DOHH2 (cell line): ENCODE measurements around the gene FAM193A.
"Not testable (repeated sequence)": the region's sequence is repeated elsewhere in the genome, so short reads cannot be mapped to it uniquely, and the experiment has no call there.

Experiments used
- CTCF ChIP-seq: fragments of 200-600 bp; sonication (generic); IDR thresholded peaks from one replicate; pipeline ENCODE4 v1.5.1; 2014; ENCODE audit warnings: antibody characterized with exemption, mild to moderate bottlenecking, low read depth, low read length; ENCODE audit not compliant: poor library complexity, severe bottlenecking
- EZH2phosphoT487 ChIP-seq: fragments of 200-600 bp; sonication (generic); IDR thresholded peaks from 2 replicates; pipeline ENCODE4 v1.6.1; 2017; ENCODE audit warnings: borderline replicate concordance, mild to moderate bottlenecking, antibody characterized with exemption, low read length, moderate library complexity, mixed read lengths

GRCh38 chr4:2514944-2515343 is 21.5 kb upstream of the FAM193A start:
- TF ChIP-seq CTCF, EZH2phosphoT487: not testable (repeated sequence)
